Activated CD4-positive, alpha-beta T cell treated with anti-CD3 and anti-CD28 coated beads, Interleukin-2, amount 50 U/mL, for 48 hours (primary cell): ENCODE results near the gene RDX.
A peak's percentile ranks its signal among the peaks of the same experiment; 100 is the strongest.
"Not testable (repeated sequence)": the region's sequence is repeated elsewhere in the genome, so short reads cannot be mapped to it uniquely, and the experiment has no call there.

Experiments used
- DNase-seq, 2 experiments: peaks; one replicate each; pipeline ENCODE4 v3.0.0-alpha.2; 2020

The RDX gene

DNA sequence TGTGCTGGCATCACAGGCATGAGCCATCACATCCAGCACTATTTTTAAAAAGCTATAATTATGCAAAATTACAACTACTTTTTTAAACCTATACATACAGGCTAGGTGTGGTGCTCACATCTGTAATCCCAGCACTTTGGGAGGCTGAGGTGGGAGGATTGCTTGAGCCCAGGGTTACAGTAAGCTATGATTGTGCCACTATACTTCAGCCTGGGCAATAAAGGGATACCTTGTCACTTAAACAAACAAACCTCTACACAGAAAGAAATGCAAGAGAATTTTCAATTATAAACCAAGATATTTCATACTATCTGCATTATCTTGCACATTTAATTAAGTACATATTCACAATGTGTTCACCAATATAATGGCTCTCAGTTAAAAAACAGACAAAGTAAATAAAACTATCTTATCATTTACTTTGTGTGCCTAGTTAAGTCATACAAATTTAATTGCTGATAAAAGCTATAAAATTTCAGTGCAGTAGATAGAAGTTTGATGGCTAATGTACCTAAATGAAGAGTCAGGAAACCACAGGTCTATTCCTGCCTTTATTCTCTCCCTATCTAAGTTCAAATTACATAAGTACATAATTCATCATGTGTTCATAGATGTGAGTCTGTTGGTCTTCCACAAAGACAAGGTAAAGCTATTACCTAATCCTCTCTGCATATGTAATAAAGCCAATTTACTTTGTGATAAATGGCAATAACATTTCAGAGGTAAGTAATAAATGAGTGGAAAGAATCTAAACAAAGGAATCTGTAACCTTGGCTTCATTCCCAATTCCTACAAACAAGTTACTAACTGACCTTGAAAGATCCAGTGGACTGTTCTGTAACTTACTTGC lies 9.0 kb upstream of the RDX start:
- no peak for DNase-seq

DNA sequence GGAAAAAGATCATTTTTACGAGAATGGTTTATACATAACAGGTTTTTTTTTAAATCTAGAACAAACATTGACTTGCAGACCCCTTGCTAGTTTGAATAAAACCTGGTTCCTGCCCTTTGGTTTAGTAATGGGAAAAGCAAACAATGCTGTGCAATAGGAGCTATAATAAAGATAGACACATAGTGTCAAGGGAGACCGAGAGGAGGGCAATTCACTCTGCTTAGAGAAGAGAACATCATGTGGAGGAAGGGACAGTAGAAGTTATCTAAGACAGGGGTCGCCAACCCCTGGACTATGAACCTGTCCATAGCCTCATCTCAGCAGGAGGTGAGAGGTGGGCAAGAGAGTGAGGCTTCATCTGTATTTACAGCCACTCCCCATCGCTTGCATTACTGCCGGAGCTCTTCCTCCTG lies 7.0 kb upstream of the RDX start:
- no peak for DNase-seq

- DNase-seq: no peak
Measured at GRCh38 chr11:110301577-110301976, 5.2 kb upstream of the RDX start.

- DNase-seq: no peak
Measured at GRCh38 chr11:110301032-110301431, 4.6 kb upstream of the RDX start.

GRCh38 chr11:110299006-110299785 lies 2.8 kb upstream of the RDX start:
- DNase-seq: no peak

DNA sequence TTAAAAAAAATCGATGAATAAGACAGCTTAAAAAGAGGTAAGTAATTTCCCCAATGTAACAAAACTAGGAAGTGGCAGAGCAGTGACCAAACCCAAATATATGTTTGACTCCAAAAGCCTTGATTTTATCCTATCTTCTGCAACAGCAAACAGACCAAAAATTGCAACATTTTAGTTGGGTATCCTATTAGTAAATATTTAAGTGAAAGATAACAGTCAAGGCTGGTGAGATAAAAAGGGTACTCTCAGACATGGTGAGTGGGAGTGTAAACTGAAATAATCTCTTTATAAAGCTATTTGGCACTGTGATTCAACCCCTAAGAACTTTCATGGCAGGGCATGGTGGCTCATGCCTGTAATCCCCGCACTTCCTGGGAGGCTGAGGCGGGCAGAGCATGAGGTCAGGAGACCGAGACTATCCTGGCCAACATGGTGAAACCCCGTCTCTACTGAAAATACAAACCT lies 1.9 kb upstream of the RDX start:
- DNase-seq: no peak

DNA sequence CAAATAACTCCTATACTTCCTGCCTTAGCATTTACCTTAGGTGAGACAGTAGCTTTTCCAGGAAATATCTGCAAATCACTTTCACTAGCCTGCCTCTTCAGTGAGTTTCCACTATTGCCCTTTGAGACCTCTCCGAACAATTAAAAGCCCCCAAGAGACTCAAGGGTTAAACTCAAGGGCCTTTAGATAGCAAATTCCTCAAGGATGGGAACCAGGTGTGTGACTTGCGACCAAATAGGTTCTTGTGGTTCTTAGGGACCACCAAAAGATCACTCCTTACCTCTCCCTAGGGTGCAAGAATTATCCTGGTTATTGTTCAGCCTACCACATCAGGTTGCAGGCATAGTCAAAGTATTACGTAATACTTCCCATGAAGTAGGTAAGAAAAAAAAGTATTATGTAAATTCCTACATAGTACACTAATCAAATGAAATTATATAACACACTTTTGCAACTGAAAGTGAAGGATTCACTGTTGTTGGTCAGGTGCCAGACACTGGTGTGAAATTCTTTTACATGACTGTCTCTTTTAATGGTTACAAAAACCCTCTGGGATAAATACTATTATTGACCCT lies 1.4 kb upstream of the RDX start:
- no peak for DNase-seq

GRCh38 chr11:110297076-110297725 lies 787 bp upstream of the RDX start:
- no peak for DNase-seq

DNA sequence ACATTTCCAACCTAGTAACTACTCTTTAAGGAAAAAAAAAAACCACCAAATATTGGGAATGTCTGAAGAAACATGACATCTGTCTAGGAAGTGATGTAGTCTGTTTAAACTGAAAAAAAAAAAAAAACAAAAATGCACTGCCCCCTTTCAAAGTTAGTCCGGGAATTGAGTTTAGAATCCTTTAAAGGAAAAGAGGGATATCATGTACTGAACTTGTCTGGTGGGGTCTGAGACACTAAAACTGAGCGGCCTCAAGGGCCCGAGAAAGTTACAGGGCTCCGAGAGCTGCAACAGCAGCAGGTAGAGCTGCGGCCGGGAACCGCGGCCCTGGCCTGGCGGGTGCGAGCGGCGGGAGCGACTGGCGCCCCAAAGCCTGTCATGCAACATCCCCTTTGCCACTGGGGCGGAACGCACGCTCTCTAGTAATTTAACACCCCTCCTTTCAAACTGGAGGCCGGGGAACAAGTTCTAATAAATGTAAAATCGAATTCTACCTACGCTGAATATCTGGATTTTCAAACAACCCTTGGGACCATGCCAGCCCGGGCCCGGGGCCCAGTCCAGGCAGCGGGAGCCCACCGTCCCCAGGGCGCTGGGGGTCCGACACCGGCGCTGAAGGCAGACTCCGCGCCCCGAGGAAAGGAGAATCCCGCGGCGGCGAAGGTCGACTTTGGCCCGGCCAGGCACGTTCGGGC lies 736 bp downstream of the RDX start:
- DNase-seq: peak; percentile 53 to 59

GRCh38 chr11:110295086-110295485 lies 1.3 kb downstream of the RDX start:
- no peak for DNase-seq

GRCh38 chr11:110294509-110294908 lies 1.9 kb downstream of the RDX start:
- DNase-seq: no peak

GRCh38 chr11:110293389-110293788 lies 3.0 kb downstream of the RDX start:
- DNase-seq: no peak

DNA sequence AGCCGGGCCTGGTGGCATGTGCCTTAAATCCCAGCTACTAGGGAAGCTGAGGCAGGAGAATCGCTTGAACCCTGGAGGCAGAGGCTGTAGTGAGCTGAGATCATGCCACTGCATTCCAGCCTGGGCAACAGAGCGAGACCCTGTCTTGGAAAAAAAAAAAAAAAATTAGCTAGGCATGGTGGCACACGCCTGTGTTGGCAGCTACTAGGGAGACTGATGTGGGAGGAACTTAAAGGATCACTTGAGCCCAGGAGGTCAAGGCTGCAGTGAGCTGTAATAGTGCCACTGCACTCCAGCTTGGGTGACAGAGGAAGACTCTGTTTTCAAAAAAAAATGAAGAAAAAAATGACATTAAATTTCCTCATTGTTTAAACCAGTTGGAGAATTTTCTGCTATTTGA lies 4.3 kb downstream of the RDX start:
- not testable (repeated sequence) for DNase-seq

DNA sequence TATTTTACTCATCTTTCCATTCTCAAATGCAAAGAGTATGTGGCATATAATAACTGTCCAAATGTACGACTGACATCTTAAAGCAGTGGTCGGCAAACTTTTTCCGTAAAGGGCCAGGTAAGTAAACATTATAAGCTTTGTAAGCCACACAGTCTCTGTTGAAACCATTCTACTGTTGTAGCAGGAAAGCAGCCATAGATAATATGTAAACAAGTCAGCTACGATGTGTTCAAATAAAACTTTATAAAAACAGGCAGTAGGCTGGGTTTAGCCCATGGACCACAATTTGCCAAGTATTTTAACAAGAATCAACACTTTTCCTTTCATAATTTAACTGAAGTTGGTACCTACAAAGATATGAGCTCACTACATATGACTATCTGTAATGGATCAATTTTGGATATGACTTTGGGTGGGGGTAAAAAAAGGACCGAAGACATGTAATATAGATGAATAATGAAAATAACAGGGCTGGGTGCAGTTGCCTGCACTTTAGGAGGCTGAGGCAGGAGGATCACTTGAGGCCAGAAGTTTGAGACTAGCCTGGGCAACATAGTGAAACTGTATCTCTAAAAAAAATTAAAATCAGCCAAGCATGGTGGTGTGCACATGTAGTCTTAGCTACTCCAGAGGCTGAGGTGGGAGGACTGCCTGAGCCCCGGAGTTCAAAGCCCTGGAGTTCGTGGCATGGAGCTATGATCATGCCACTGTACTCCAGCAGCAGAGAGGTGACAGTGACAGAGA lies 5.7 kb downstream of the RDX start:
- DNase-seq: no peak

DNA sequence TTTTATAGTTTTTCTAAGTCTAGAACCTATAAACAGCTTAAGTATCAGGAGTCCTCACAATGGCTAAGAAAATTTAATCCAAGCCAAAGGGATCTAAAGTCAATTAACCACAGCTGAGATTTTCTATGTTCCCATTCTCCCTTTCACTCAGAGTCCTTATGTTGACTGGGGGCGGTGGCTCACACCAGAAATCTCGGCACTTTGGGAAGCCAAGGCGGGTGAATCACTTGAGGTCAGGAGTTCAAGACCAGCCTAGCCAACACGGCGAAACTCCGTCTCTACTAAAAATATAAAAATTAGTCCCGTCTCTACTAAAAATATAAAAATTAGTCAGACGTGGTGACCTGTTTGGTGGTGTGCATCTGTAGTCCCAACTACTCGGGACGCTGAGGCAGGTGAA lies 6.9 kb downstream of the RDX start:
- no peak for DNase-seq

- DNase-seq: no peak
Measured at GRCh38 chr11:110287537-110287936, 8.9 kb downstream of the RDX start.

GRCh38 chr11:110286298-110287040 lies 9.9 kb downstream of the RDX start:
- DNase-seq: no peak

GRCh38 chr11:110283862-110284261 lies 12.6 kb downstream of the RDX start:
- DNase-seq: no peak

GRCh38 chr11:110280595-110280994 lies 15.8 kb downstream of the RDX start:
- DNase-seq: not testable (repeated sequence)

- no peak for DNase-seq
Measured at GRCh38 chr11:110279881-110280280, 16.5 kb downstream of the RDX start.

DNA sequence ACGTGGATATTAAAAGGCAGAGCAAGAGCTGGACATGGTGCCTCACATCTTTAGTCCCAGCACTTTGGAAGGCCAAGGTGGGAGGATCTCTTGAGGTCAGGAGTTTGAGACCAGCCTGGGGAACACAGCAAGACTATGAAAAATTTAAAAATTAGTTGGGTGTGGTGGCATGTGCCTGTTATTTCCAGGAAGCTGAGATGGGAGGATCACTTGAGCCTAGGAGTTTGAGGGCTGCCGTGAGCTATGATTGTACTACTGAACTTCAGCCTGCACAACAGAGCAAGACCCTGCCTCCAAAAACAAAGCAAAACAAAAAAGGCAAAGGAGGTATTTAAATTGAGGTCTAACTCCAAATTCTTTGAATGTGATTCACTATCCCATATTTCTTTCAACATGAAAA lies 23.5 kb downstream of the RDX start:
- no peak for DNase-seq
